Heart right ventricle (tissue), 16 donors: ENCODE data around the gene SMIM38. TPM values are rescaled to one million over a fixed set of nuclear protein-coding genes. Genes with fewer than 3 reads are reported as not detected.

ENCODE experiments used
- ATAC-seq, 8 donors: fragments of 200-7000 bp; cut with Tn5 transposase; one replicate each; pipeline ENCODE4 v1.9.1; 2020; ENCODE audit warnings: mild to moderate bottlenecking in 8 of 8, moderate library complexity in 8 of 8, moderate number of reproducible peaks in 1 of 8
- DNase-seq, 2 donors: peaks; one replicate each; pipeline ENCODE4 v3.0.0-alpha.2; 2020
- H3K27ac ChIP-seq, 10 donors: fragments of 200-600 bp; sonication (generic) in 2 of 10; one replicate each; pipeline versions ENCODE4 v1.5.0 to v1.8.0; 2020 to 2022; ENCODE audit warnings: mild to moderate bottlenecking in 3 of 10
- H3K27me3 ChIP-seq, 7 donors: fragments of 200-600 bp; one replicate each; pipeline ENCODE4 v1.8.0; 2021 to 2022; ENCODE audit warnings: mild to moderate bottlenecking in 2 of 7
- H3K36me3 ChIP-seq, 9 donors: fragments of 200-600 bp; sonication (generic) in 1 of 9; one replicate each; pipeline versions ENCODE4 v1.5.0 to v1.8.0; 2020 to 2022; ENCODE audit warnings: mild to moderate bottlenecking in 2 of 9
- H3K4me1 ChIP-seq, 9 donors: fragments of 200-600 bp; sonication (generic) in 1 of 9; one replicate each; pipeline versions ENCODE4 v1.5.0 to v1.8.0; 2020 to 2022; ENCODE audit warnings: mild to moderate bottlenecking in 4 of 9
- H3K4me3 ChIP-seq, 10 donors: fragments of 200-600 bp; sonication (generic) in 2 of 10; one replicate each; pipeline versions ENCODE4 v1.5.0 to v1.8.0; 2020 to 2022; ENCODE audit warnings: mild to moderate bottlenecking in 7 of 10, moderate library complexity in 2 of 10
- H3K9me3 ChIP-seq, 11 donors: fragments of 200-600 bp in 10 of 11; sonication (generic) in 2 of 11; one replicate each; pipeline versions ENCODE4 v1.5.0 to v1.8.0; 2013 to 2022; ENCODE audit warnings: mild to moderate bottlenecking in 2 of 11, control low read depth in 1 of 11, moderate library complexity in 1 of 11
- CTCF ChIP-seq, 9 donors: fragments of 200-600 bp; sonication (generic) in 2 of 9; IDR thresholded peaks; one replicate each; pipeline versions ENCODE4 v1.5.0 to v1.8.0; 2021 to 2022; ENCODE audit warnings: antibody characterized with exemption in 9 of 9, mild to moderate bottlenecking in 5 of 9, moderate library complexity in 1 of 9
- WGBS, 2 donors: extraction: QIAGEN DNeasy Blood & Tissue Kit; methylation state at CpG; one replicate each; pipeline ENCODE4 v1.1.7; 2013; ENCODE audit warnings: inconsistent platforms in 1 of 2; 5-methylcytosine and 5-hydroxymethylcytosine counted together
- intact Hi-C, 10 donors: fragments of 100-400 bp; cut with DNase I; formaldehyde crosslinking; loops; one replicate each; pipeline versions ENCODE4 v1.11.1 to v1.14.2; 2022
- polyA plus RNA-seq, 2 donors: library from polyadenylated mRNA; stranded (reverse); fragments of 200-250 nt; gene quantifications; one replicate each; pipeline ENCODE4 v1.2.3, GENCODE V29; 2013
- total RNA-seq, 10 donors: library from RNA; stranded (reverse); fragmentation: NEBNext Ultra II Directional in 3 of 10; extraction: Animal tissue kit (Norgen Biotek cat#: 25700) in 3 of 10; gene quantifications; one replicate each; pipeline versions ENCODE4 v1.2.1 to v1.2.4, GENCODE V29; 2021 to 2023
- donor health status: Arrhythmogenic right ventricular cardiomyopathy.
- donor health status: ischemic (EF 13 %, LVEDD 7.1; RV severe dilation, severe dysfunction).
- donor health status: healthy with polysubstance abuse.
- donor health status: DM: no; HTN: yes; CAD: no.
- donor health status: DM: no; HTN: no; CAD: no.
- donor health status: ischemic (EF 25% LVEDD 6.9; RV normal size, moderate dysfunction).
- donor health status: ischemic (EF 25% LVEDD 5.7; RV mildly dilated, moderate dysfunction).
- donor health status: healthy.
- donor health status: DM: yes; HTN: yes; CAD: no.
- donor health status: Ischemic cardiomyopathy.
- donor health status: ischemic (EF 35%, LVEDD 5.7; RV mildly dilated, moderate dysfunction).
- donor health status: nonischemic (EF 11% LVEDD 7.7; RV severe dilation, severe dysfunction).
- donor health status: DM: yes; HTN: yes; CAD: no.
- donor health status: PGD.
- donor health status: ischemic (EF 29% LVEDD 5.4; RV normal size, mild dysfunction).
- donor health status: nonischemic (EF 23%, LVEDD 6.1; RV moderate dilation, normal function).

The SMIM38 gene
- total and polyA plus RNA-seq, 12 donors, result 0.07 to 0.56 (median 0.18) TPM; not detected in 1

GRCh38 chr11:69150175-69150574 lies 5.6 kb upstream of the SMIM38 start:
- H3K9me3 ChIP-seq, result peaks cover 0 to 36% (median 18%) of the 10 kb centered on the region in 11 donors
- ATAC-seq (no peak), DNase-seq (no peak)
- no peak overlapping the region for H3K4me3 ChIP-seq
- WGBS, 2 donors, result 88 to 90% methylated on average over 3 of the region's 3 CpGs
- peaks cover 0 to 30% (median 7%) of the 10 kb centered on the region in 9 donors for H3K4me1 ChIP-seq
- intact Hi-C loops, result no loop called here
- peaks cover 0 to 5% (median 0%) of the 10 kb centered on the region in 9 donors for H3K36me3 ChIP-seq
- no peak for TF ChIP-seq CTCF (IDR thresholded peaks at IDR 0.05)
- no peak overlapping the region for H3K27ac ChIP-seq
- H3K27me3 ChIP-seq, result no peaks in the 10 kb centered on the region

- Histone ChIP-seq H3K9me3 (peaks cover 0 to 22% (median 5%) of the 10 kb centered on the region in 11 donors), H3K36me3 (no peaks in the 10 kb centered on the region), H3K27me3 (peaks cover 0 to 4% (median 0%) of the 10 kb centered on the region in 7 donors), H3K27ac (peak overlapping the region in 4 of 10 donors; percentile 58 to 81 (median 68)), H3K4me3 (no peak overlapping the region), H3K4me1 (peaks cover 5 to 47% (median 24%) of the 10 kb centered on the region in 9 donors)
- no peak for TF ChIP-seq CTCF (IDR thresholded peaks at IDR 0.05)
- WGBS, 2 donors, result 73 to 74% methylated on average over 10 of the region's 10 CpGs
- DNase-seq (no peak), ATAC-seq (peak in 3 of 8 donors; percentile 18 to 37 (median 34))
- intact Hi-C loops, result no loop called here
Measured at GRCh38 chr11:69151836-69152235, 3.9 kb upstream of the SMIM38 start.

GRCh38 chr11:69152733-69153421 lies 2.9 kb upstream of the SMIM38 start:
- TF ChIP-seq CTCF (IDR thresholded peaks at IDR 0.05), result no peak
- no peaks in the 10 kb centered on the region for H3K36me3 ChIP-seq
- peaks cover 0 to 15% (median 0%) of the 10 kb centered on the region in 7 donors for H3K27me3 ChIP-seq
- no peak for ATAC-seq
- intact Hi-C loops, result no loop called here
- peaks cover 15 to 57% (median 33%) of the 10 kb centered on the region in 9 donors for H3K4me1 ChIP-seq
- 60 to 63% methylated on average over 23 of the region's 23 CpGs for WGBS, 2 donors
- H3K27ac ChIP-seq, result peak overlapping the region in 8 of 10 donors; percentile 1 to 81 (median 60)
- H3K4me3 ChIP-seq, result no peak overlapping the region
- H3K9me3 ChIP-seq, result peaks cover 0 to 15% (median 0%) of the 10 kb centered on the region in 11 donors
- DNase-seq, result no peak

- TF ChIP-seq CTCF (IDR thresholded peaks at IDR 0.05), result no peak
- DNase-seq (peak in 1 of 2 donors; percentile 29), ATAC-seq (no peak)
- peaks cover 0 to 15% (median 0%) of the 10 kb centered on the region in 11 donors for H3K9me3 ChIP-seq
- H3K27ac ChIP-seq, result peak overlapping the region in 6 of 10 donors; percentile 1 to 81 (median 58)
- 50 to 57% methylated on average over 7 of the region's 7 CpGs for WGBS, 2 donors
- peaks cover 0 to 16% (median 0%) of the 10 kb centered on the region in 7 donors for H3K27me3 ChIP-seq
- intact Hi-C loops, result no loop called here
- H3K4me3 ChIP-seq, result no peak overlapping the region
- no peaks in the 10 kb centered on the region for H3K36me3 ChIP-seq
- peaks cover 16 to 65% (median 35%) of the 10 kb centered on the region in 9 donors for H3K4me1 ChIP-seq
Measured at GRCh38 chr11:69153661-69154060, 2.1 kb upstream of the SMIM38 start.
